HG03439 (cell line): ENCODE data around the gene RBCK1.
"Not testable (repeated sequence)": the region's sequence is repeated elsewhere in the genome, so short reads cannot be mapped to it uniquely, and the experiment has no call there.

Source experiments
- ATAC-seq: cut with Tn5 transposase; IDR thresholded peaks from one replicate; pipeline ENCODE4 v1.9.1; 2021; ENCODE audit warnings: mild to moderate bottlenecking, moderate library complexity; ENCODE audit not compliant: unreplicated experiment

Gene RBCK1

DNA sequence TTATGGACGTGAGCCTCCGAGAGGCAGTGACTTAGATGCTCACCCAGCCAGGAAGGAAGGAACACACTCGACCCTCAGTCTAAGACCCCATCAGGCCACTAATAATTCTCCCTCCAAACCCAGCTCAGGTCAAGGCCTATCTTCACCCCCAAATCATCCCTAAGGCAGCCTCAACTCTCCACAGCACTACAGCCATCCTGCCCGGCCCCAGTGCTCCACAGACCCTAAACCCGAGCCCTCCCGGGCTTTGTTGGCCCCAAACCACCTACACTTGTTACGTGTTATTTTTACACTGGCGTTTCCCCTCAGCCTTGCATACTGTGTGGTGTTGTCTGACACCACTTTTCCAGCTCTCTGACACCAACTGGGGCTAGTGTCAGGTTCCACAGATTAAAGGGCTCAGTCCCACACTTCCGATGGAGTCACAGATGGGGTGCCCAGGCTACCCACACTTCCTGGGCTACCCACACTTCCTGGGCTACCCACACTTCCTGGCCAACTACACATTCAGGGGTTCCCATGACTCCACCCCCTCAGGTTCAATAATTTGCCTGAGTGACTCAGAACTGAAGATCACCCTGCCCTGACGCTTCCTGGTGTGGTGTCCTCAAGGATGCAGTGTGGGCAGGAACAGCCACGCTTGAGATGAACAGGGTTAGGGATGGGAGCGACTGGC lies 25.3 kb downstream of the RBCK1 start:
- ATAC-seq = peak; percentile 68

DNA sequence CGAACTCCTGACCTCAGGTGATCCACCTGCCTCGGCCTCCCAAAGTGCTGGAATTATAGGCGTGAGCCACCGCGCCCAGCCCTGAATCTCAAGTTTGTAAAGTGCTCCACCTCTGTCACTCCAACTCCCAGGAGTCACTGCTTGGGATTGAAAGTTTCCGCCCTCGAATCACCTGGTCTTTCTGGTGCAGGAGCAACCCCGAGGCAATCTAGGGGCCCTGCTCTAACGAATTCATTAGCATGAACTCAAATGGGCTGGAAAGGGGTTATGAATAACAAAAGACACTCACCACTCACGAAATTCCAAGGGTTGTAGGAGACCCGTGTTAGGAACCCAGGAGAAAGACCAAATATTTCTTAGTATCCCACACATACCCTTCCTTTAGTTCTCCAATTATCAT lies 26.1 kb downstream of the RBCK1 start:
- no peak for ATAC-seq

DNA sequence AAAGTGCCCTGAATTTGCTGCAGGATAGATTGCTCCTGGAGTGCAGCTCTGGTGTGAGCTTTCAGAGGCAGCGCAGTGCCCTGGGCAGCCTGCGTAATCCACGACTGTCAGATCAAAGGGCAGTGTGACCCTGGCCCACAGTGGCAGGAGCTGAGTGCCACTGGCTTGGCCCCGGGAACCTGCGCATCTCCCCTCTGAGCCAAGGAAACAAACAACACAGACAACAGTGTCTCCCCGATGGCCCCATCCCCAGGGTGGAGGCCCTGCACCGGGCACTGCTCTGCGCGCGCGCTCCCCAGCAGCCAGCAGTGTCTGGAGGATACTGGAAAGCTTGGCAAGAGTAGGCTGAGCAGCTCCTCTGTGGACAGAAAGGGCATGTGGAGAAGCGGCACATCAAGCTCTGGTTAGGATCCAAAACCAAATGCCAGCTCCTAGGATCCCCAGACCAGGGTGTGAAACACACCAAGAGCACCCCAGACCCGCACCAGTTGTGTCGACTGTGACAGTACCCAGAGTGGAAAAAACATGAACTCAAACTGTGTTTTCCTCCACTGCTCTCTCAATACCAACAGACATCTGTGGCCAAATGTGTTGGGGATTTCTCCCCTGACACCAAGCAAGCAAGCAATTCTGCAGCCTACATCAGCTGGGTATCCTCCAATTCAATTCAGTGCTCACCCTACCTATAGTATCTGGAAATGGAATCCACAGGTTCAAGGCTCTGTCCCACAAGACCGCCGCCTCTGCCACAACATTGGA lies 26.7 kb downstream of the RBCK1 start:
- ATAC-seq = no peak

DNA sequence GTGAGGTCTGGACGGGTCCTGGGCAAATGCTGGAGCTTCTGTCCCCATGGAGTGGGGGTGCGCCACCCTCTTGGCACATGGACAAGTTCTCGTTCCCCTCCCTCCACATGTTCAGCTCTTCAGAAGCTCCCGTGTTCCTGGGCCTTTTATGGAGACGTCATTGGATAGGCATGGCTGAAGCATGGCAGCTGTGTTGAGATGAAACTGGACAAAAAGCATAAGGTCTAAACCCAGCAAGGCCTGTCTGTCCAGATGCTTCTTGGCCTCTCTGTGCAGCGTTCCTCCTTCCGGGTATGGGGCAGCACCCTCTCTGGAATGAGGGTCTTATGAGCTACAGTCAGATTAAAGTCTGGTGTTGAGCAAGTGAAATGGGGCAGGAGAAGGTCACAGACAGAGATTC lies 27.5 kb downstream of the RBCK1 start:
- ATAC-seq = no peak

DNA sequence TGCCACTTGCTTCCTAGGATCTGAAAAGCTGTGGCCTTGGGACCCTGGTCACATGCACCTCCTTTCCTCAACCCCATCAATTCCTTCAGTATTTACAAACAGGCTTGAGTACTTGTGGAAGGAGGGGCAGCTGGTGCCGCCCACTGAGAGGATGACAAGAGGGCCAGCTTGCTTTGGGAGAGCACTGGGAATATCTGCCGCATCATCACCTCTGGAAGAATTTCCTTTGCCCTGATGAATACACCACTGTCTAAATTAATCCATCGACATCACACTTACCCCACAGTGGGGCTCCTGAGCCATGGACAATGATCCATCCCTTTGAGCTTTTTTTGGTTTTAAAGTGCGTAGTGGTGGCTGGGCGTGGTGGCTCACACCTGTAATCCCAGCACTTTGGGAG lies 28.4 kb downstream of the RBCK1 start:
- ATAC-seq = no peak

DNA sequence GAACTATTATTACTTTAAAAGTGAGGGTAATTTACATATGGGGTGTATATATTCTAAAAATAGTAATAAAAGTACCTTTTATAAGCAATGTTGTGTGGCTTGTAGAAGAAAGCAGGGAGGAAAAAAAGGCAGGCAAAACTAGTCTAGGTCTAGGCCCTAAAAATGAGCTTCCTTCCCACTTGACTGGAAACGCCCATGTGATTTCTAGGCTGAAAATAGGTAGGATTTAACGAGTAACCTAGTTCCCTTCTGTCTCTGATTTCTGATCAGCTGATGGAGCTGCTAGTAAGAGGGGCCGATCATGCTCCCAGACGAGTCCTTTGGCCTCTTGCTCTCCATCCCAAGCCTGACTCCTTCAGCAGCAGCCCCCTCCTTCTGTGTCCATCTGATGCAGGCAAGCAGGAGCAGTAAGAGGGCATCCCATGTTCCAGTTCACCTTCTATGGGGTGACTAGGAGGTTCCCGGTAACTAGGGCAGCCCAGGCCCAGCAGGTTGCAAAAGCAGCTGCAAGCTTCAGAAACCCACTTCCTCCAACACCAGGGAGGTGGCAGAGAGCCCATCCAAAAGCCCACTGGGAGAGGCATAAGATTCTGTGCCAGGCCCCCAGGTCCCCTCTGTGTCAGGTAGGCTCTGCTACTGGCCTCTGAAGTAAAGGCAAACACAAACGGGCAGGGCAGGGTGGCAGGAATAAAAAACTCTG lies 29.8 kb downstream of the RBCK1 start:
- ATAC-seq = no peak

DNA sequence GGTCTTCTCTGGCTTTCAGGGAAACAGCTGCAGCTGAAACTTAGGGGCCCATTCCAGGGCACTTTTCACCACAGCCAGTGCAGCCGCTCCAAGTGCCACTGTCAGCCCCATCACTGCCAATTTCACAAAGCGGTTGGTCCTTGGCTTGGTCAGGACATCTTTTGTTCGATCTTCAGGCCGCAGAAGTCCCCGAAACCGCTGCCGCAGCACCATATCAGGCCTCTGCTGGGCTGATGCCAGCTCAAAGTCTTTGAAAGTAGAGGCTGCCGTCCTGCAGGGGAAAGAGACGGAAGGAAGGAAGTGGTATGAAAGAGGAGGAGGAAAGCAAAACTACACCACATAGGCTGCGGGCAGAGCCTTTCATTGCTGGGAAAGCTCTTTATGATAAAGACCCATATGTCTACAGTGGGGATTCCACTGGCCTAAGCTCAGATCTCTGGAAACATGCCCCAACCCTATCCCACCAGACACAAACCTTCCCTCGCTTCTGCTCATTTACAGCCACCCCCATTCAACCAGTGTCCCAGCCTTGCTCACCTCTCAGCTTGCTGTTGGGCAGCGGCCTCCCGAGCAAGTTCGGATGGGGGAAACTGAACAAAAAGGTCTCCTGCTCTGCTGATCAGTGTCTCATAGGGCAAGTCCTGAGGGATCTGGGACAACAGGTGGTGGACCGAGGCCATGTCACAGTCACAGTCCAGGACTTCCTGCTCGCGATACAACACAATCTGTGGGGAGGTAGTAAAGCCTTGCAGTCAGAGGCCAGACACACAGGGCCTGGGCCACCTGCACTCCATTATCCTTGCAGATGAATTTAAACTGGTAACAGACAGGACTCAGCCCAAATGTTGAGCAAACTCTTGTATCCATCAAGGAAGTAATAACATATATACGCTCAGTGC lies 30.7 kb downstream of the RBCK1 start:
- ATAC-seq = no peak

DNA sequence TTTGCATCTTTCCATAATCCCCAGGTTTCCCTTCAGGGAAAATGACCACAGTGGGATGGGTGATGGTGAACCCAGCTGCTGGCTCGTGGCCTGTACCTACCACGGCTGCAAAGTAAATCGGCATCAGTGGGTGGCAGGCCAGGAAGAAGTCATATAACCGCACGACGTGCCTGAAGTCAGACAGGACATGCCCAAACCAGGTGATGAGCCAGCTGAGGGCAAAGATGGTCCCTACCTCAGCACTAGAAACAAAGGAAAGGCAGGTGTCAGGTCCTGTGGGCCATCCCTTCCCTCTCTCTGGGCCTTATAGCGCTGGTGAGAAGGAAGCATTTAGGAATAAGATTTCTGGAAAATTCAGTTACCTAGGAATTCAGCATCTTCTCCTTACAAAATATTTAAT lies 32.0 kb downstream of the RBCK1 start:
- ATAC-seq = no peak

DNA sequence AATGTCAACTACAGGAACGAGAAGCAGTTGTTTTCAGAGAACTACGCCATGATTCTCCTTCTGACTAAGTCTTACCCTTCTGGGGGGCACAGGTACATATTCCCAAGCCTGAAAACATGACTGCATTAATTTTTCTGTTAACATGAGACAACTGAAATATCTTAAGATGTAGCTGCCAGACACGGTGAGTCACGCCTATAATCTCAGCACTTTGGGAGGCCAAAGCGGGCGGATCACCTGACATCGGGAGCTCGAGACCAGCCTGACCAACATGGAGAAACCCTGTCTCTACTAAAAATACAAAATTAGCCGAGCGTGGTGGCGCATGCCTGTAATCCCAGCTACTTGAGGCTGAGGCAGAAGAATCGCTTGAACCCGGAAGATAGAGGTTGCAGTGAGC lies 32.5 kb downstream of the RBCK1 start:
- no peak for ATAC-seq

DNA sequence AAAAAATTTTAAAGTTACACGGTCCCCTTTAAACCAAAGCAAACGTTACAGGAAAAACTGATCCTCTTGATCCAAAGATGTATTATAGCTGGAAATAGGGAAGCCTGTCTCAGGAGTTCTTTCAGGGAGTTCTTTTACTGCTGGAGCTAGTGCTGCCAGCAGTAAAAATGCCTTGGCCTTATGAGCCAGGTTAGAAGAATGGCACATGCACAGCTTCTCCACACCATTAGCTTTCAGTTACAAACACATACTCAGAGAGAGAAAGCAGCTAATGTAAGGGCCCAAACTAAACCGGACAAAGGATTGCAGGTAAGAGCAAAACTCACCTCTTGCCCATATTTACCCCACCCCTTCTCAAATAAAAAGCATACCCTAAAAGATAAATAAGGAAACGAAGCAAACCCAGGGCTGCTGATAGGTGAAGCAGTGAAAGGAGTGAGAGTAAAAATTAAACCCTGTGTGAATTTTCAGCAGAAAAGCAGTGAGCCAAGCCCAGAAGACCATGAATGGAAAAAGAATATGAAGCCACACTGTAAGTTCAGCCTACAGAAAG lies 35.2 kb downstream of the RBCK1 start:
- no peak for ATAC-seq

DNA sequence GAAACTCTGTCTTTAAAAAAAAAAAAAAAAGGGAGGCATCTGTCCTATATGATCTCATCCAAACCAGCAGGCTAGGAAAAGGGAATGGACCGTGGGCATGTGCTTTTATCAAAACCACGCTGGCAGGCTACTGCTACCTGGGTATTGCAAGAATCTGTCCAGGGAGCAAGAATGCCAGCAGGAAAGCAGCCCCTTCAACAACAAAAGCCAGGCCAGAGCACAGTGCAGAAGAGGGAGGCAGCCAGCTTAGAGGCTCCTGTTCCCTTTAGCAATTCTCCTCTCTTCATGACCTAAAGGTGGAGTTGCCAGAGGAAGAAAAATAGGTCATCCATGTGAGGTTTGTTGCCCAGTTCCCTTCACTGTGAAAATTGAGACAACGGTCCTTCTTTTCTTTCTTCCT lies 36.0 kb downstream of the RBCK1 start:
- ATAC-seq = no peak

DNA sequence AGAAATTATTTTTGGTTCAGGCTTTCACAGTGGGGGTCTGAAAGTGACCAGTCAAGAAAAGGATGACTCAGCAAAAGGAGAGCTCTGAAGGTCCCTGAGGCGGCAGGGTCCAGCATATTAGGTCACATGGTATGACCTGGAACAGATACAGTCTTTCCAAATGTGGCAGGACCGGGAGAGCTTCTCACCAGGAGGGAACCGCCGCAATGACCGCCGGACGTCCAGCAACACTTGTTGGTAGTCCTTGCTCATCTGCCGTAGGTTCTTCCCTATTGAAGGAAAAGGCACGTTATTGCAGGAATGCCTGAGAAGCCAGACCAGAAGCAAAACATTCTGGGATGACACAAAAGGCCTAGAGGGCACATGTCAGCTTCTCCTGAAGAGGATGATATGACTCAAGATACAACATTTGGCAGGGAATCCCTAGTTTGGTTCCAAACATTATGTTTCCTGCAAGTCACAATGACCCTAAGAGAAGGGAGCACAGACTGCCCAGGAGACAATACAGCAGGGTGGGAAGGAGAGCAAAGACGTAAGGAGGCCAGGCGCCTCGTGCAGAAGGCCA lies 36.8 kb downstream of the RBCK1 start:
- no peak for ATAC-seq

DNA sequence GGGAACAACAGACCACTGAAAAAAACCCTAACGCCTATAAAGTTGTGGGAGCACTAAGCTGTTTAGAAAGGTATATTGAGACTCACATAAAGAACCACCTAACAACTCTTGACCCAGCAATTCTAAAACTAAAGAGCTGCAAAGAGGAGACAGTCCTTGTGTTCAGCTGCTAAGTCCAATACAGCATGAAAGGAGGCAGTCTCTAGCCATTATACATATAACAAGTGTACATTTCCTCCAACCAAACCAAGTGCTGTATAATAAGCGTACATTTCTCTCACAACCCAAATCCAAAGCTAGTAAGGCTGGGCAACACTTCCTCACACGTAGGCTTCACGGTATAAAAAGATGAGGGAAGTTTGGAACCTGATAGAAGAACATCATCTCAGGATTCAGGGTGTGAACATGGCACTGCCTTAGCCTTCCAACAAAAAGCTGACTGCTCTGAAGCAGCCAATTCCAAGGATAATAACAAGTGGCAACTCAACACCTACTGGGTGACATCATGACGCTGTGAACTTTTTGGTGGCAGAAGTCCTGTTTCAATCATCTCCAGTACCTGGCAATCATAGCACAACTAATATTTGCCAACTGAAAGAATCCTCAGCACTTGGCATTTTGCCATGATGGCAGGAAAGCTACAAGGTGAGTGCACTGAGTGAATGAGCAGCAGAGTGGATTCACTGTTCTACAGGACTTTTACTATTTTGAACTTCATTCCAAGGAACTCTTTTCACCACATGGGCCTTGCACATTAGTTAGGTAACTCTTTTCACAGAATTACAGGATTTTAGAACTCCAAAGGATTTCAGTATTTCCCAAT lies 37.6 kb downstream of the RBCK1 start:
- no peak for ATAC-seq

DNA sequence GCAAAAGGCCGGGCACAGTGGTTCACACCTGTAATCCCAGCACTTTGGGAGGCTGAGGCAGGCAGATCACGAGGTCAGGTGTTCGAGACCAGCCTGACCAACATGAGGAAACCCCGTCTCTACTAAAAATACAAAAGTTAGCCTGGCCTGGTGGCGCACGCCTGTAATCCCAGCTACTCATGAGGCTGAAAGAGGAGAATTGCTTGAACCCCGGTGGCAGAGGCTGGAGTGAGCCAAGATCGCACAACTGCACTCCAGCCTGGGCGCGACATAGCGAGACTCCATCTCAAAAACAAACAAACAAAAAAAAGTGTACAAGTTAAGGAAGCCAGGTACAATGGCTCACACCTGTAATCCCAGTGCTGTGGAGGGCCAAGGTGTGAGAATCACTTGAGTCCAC lies 43.9 kb downstream of the RBCK1 start:
- ATAC-seq = not testable (repeated sequence)

DNA sequence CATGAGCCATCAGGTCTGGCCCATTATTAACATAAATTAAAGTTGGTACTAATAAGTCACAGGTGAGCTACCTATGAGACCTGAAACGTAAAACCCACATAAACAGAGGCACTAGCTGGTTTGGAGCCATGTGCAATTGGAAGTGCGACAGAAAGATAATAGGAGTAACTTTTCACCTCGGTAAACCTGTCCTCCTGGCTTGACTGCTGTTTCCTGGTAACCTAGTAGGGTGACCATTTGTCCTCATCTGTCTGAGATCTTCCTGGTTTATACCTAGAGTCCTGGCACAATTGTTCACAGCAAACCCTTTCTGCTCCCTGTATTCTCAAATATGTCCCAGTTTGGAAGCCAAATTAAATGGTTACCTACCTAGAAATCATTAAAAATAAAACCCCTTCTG lies 46.9 kb downstream of the RBCK1 start:
- no peak for ATAC-seq

DNA sequence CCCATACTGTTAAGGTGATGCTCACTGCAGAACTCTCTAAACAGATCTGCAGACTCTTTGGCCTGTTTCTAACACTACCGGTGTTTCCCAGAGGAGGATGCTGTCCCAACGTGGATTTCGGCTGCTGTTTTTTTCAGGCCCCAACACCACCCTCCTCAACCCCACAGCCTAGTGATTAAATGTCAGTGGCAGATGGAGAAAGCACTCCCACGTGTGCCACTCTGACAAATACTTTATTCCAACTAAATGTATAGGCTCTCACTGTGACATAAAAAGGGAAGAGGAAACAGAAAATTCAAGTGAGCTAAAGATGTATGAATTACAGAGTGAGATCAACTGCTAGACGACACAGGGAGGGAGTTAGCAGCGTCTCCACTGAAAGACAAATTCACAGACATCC lies 50.7 kb downstream of the RBCK1 start:
- no peak for ATAC-seq

DNA sequence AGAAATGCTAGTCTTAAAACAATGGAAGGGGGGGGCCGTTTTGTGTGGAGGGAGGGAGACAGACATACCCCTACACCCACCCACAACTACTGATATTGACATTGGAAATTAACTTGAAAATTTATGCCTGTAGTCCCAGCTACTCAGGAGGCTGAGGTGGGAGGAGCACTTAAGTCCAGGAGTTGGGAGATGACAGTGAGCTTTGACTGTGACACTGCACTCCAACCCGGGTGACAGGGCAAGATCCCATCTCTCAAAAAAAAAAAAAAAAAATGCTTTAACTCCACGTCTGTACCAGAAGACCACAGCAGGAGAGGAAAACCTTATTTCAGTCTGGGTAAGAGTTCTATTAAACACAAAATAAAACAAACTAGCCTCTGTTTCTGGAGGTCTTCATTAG lies 52.1 kb downstream of the RBCK1 start:
- ATAC-seq = no peak

DNA sequence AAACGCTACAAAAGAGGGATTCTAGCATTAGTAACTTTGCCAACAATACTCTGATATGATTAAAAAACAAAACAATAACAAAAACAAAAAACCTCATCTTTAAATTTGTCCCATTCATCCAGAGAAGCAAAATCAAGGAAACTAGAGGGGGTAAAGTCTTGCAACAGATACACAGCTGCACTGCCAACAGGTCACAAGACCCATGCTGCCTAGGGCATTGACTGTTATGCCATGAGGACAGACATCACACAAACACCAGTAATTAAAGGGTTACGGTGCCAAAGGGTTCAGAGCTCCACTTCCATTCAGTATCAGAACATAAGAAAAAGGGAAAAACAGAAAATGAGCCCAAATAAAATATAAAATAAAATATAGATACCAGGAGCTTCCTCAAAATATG lies 52.6 kb downstream of the RBCK1 start:
- no peak for ATAC-seq
